CD4-positive, alpha-beta T cell treated with Interleukin-6 at 100 ng/mL for 8 hours (primary cell): ENCODE data around the gene C1D.

Source experiments
- DNase-seq: peaks from one replicate; pipeline ENCODE4 v3.0.0-alpha.2; 2020; ENCODE audit warnings: mixed read lengths, low spot score

Gene C1D

DNA sequence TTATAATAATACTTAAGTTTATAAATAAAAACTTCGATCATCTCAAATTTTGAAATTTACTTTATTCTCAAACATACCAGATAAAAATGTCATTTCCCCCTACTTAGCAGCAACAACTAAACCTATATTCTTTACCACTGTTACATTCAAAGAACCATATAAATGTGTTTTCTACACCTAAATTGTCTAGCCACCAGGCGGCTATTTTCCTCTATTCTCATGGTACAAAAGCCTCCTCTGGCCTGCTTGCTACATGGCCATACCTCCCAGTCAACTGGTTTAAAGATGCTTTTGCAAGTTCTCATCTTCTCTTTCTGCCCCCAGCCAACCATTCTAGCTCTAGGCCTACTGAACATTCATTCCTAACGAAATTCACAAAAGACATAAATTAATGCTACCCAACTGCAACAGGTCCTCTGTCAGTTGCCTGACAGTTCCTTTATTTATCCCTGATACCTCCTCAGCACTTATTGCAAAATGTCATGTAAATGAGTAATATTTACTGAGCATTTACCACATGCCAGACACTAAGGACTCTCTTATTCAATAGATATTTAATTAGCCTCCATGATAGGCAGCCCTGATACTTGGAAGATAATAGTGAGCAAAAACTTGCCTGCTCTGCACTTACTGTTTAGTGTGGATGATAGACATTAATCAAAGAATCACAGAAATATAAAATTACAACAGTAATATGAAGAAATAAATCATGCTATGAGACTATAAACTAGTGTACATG is 5.0 kb downstream of the C1D start:
- DNase-seq, result no peak

DNA sequence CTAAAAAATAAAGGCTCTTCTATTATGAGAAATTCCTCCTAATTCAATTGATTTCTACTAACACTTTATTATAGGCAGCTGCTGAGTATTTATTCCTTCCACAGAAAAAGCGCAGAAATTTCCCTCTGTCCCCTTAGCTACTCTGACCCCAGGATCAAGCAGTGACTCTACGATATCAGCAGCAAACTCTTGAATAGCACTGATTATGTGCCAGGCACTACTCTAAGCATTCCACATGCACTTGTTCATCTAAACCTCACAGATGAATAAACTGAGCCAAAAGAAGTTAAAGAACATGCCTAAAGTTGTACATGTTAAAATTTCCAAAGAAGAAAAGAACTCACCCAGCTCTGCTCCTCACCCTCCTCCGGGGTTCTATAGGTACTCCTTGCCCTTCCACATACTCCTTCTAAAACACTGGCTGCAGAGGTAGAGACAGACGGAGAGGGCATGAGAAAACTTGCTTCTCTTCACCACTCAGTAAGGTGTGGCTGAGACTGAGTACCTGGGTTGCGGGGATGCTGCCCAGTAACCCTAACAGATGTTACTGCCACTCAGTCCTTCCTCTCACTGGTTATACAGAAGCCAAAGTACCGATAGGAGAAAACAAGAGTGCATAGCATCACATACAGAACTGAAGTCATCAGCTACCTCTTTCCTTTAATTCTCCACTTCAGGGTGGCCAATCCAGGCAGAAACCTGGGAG is 9.9 kb downstream of the C1D start:
- no peak for DNase-seq

GRCh38 chr2:68050353-68050752 is 12.5 kb downstream of the C1D start:
- no peak for DNase-seq

DNA sequence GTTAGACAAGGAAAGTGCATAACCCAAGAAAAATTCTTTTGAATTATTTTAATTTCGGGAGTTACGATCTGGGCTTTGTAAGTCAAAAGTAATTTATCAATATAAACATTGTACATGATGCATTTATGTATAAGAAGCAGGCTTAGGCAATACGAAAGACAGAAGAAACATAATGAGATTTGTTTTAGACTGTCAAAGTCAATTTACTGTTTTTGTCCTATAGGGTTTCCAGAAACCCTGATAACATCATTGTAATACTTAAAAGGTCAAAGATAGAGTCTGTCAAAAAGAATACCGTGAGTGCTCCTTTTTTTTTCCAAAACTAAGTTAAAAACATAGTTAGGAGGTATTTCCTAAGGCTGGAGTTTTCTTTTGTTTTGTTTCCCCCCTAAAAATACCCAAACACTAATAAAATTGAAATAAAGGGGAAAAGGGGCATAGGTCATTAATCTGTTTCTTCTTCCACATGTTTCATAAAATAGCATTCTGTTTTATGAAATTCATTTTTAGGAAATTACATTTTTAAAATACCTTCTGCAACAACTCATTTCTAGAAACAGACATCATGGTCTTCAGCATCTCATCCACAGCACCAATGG is 16.1 kb downstream of the C1D start:
- no peak for DNase-seq

- DNase-seq, result no peak
Measured at GRCh38 chr2:68046224-68046623, 16.6 kb downstream of the C1D start.

DNA sequence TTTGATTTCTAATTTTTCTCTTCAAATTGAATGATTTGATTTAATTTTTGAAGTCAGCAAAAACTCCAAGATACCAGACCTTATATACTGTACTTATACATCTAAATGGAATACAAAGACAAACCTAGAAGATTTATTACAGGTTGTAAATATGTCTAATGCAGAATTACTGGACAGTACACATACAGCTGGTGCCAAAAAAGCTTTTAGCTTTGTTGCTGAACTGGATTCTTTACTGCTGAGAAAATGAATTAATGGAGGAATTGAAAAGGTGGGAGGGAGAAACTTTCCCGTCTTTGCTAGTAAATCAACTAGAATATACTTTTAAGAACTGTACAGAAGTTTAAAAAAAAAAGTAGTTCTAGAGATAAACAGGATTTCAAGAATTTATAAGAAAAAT is 17.5 kb downstream of the C1D start:
- DNase-seq, result no peak

- no peak for DNase-seq
Measured at GRCh38 chr2:68044099-68044498, 18.7 kb downstream of the C1D start.

- no peak for DNase-seq
Measured at GRCh38 chr2:68043695-68044094, 19.1 kb downstream of the C1D start.

DNA sequence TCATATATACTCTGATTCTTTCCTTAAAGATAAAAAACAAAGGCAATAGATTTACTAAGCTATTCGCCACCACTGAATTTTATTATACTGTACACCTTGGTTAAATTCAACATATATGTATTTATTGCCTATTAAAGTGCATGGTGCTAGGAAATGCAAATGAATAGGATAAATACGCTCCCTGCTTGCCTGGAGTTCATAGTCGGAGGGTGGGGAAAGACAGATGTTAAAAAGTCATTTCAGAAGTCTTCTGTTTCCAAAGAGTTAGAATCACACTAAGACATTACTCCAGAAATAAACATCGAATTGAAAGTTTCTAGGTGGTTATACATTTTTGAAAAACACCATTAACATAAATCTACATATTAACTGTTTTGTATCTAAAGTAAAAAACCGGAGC is 19.8 kb downstream of the C1D start:
- DNase-seq, result no peak

- no peak for DNase-seq
Measured at GRCh38 chr2:68041704-68042245, 21.0 kb downstream of the C1D start.

GRCh38 chr2:68040078-68040477 is 22.7 kb downstream of the C1D start:
- no peak for DNase-seq

GRCh38 chr2:68039317-68039716 is 23.5 kb downstream of the C1D start:
- DNase-seq, result no peak

DNA sequence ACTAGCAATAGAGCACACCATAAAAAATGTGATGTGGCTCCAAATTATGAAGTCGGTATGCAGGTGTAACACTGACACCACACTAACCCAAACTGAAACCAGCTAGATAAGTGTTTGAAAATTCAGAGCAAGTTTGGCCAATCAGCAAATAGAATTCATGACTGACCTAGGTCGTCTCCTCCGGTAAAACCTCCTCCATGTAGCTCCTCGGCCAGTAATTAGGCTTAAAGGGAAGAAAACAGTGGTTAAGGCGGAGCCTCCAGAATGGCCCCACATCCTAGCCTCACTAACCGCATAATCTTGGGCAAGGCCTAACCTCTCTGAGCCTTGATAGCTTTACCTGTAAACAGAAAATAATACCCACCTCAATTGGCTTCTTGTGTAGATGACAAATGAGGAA is 30.1 kb downstream of the C1D start:
- no peak for DNase-seq

DNA sequence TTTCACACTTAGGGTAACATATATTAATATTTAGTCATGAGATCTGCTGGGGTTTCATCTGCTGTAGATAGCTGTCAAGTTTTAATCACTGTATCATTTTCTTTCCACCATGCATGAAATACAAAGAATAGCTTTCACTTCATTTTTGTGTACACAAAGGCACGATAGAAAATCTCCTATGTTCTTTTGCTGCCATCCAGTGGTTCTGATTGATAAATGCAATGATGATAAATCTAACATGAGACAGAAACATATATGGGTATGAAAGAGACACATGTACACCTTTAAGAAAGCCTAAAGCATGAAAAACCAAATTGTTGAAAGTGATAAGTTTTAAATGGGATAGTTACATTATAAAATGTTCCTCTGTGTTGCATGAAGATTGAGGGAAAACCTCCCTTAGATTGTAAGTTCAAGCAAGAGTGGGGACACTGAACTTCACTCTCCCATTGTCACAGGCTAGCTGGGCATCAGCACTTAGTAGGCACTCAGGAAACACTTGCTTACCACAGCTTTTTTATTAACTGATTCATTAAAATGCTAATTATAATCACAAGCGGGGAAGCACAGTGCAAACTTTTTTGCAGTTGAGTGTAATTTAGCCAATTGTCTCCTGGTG is 31.2 kb downstream of the C1D start:
- DNase-seq, result no peak

- no peak for DNase-seq
Measured at GRCh38 chr2:68031043-68031442, 31.8 kb downstream of the C1D start.

DNA sequence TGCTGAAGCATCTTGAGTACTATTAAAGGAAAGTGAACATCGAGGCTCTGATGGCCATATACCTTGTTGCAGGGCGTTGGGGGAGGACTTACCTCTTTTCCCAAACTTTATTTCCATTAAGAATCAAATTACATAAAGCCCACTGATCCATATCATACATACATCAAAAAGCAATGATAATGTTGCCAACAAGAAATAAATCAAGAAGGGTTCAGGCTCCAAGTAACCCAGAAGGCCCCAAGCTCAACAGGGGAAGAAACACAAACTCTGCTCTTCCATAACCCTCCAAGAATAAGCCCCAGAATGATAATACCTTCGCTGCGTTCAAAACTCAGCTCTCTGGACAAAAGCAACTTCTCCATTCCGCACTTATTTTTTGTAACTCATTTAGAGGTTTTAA is 32.3 kb downstream of the C1D start:
- no peak for DNase-seq

DNA sequence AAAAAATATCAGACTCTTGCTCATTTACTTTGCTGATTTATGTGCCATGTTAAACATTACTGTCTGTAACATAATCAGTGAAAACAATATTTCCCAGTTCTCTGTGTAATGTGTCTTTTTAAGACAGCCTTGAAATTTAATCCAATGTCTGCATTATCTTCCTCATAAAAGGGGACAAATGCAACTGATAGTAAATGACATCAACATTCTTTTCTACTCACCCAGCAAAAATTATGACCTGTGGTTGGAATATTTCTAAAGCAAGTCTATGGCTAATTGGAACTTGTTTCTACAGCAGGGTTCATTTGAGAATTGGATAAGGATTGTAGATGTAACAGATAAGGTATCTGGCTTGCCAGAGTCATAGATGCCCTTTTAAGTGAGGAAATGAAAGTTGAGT is 34.8 kb downstream of the C1D start:
- no peak for DNase-seq

DNA sequence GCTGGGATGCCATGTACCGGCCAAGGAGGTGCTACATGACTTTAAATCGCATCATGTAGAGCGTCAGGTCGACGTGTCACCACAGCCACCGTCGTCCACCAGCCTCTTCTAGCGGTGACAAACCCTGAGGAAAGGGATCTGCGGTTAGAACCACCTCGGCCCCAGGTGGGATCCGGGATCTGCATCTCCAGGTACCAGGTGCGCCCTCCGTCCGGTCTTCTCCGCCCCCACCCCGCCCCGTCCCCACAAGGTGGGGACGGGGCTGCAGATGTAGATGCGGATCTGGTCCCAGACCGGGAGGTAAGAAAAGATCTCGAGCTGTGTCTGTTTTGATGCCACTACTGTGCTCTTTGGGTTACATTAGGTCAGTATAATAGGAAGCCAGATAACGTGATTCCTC is 38.4 kb downstream of the C1D start:
- no peak for DNase-seq

DNA sequence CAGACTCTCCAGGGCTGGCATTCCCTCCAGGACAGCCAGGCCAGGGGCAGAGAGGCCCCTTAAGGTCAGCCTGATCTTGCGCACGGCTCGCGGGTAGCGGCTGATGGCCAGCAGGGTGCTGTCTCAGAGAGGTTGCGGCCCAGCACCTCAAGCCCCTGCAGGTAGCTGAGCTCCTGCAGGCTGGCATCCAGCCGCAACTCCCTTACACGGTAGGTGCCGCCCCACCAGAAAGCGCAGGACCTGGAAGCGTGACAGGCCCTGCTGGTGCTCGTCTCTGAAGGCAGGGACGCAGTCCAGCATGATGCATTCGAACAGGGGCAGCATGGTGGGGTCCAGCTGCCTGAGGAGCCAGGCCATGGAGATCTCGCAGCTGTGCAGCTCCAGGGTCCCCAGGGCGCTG is 38.9 kb downstream of the C1D start:
- DNase-seq, result no peak

- no peak for DNase-seq
Measured at GRCh38 chr2:68018727-68019126, 44.1 kb downstream of the C1D start.

DNA sequence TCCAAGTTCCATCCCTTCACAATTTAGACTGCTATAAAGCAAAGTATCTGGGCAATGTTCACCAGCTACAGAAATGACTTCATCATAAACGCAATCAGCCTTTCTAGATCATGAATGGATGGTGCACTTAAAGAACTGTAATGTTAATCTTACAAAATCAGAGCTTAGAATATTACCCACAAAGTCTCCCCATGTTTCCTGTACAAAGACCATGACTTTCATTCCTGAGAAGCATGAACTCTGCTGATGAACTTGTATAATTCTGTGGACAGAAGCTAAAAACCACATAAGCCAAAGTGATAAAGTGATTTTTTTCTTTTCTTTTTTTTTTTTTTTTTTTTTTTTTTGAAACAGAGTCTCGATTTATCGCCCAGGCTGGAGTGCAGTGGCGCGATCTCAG is 53.3 kb downstream of the C1D start:
- DNase-seq, result no peak

DNA sequence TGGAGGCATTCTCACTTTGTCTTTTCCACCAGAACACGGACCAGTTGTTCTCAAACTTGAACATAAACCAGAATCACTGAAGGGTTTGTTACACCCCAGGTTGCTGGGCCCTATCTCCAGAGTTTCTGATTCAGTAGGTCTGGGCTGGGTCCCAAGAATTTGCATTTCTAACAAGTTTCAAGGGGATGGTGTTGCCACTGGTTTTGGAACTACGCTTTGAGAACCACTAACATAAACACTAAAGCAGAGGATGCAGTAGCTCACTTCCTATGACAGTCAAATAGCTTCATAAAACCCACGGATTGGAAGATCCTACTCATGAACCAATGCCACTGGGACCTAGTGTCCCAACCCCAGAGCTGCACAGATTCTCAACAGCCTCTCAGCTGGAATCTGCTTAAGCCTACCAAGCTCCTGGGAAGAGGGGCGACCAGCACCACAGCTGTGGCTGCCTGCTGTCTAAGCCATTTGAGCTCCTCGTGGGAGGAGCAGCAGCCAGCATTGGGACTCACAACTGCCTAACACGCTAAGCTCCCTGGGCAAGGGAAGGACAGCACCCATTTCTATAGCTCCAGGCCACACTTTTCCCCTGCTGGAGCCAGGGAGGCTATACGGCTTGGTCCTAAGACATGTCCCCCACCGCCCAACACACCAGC is 62.5 kb downstream of the C1D start:
- no peak for DNase-seq
